ENCODE measurements around the gene TUBAL3. TPM values are rescaled to one million over a fixed set of nuclear protein-coding genes. Genes with fewer than 3 reads are reported as not detected.
A peak's percentile ranks its signal among the peaks of the same experiment; 100 is the strongest.

TUBAL3 gene
- total RNA-seq, 1 donor from 2014 or later: not detected

DNA sequence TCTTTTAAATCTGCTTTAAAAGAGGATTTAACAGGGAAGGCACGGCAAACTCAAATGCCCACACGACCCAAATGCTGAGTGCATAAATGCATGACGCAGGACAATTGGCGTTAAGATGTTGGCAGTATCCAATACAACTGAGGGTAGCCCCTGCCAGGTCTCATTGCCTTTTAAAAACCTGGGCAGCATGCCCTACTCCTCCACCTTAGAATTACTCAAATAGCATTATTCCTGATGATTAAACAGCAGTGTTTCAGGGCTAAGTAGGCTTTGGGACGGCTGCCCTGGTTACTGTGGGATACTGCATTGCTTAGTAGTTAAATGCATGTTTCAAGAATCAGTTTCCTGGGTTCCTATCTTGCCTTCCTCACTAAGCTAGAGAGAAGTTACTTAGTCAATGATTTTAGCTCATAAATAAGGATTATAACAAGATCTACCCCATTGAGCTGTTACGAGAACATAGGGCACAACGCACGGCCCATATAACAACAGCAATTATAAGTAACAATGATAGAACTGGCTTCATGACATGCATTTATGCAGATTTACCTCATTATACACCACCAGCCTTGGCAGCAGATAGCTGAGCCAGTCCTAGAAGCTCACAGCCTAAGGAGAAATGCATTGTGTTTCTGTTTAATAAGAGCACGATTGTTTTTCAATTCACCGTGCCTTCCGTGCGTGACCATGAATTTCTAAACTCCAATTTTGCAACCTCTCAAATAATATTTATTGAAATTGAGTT is 7.9 kb downstream of the TUBAL3 start:
- TF ChIP-seq, protein P1, sequence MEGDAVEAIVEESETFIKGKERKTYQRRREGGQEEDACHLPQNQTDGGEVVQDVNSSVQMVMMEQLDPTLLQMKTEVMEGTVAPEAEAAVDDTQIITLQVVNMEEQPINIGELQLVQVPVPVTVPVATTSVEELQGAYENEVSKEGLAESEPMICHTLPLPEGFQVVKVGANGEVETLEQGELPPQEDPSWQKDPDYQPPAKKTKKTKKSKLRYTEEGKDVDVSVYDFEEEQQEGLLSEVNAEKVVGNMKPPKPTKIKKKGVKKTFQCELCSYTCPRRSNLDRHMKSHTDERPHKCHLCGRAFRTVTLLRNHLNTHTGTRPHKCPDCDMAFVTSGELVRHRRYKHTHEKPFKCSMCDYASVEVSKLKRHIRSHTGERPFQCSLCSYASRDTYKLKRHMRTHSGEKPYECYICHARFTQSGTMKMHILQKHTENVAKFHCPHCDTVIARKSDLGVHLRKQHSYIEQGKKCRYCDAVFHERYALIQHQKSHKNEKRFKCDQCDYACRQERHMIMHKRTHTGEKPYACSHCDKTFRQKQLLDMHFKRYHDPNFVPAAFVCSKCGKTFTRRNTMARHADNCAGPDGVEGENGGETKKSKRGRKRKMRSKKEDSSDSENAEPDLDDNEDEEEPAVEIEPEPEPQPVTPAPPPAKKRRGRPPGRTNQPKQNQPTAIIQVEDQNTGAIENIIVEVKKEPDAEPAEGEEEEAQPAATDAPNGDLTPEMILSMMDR (IDR thresholded peaks at IDR 0.05): no peak
- Mint-ChIP-seq H3K9me3 (ENCODE audit: unreplicated experiment) (peaks cover 11% of the 10 kb centered on the region), H3K27me3 (ENCODE audit: unreplicated experiment) (peaks cover 31% of the 10 kb centered on the region), H3K4me3 (ENCODE audit: unreplicated experiment) (no peak overlapping the region), H3K27ac (ENCODE audit: unreplicated experiment) (no peak overlapping the region), H3K36me3 (ENCODE audit: unreplicated experiment) (no peaks in the 10 kb centered on the region), H3K4me1 (ENCODE audit: unreplicated experiment) (no peaks in the 10 kb centered on the region)
- DNase-seq (ENCODE audit: extremely low spot score, unreplicated experiment): no peak

DNA sequence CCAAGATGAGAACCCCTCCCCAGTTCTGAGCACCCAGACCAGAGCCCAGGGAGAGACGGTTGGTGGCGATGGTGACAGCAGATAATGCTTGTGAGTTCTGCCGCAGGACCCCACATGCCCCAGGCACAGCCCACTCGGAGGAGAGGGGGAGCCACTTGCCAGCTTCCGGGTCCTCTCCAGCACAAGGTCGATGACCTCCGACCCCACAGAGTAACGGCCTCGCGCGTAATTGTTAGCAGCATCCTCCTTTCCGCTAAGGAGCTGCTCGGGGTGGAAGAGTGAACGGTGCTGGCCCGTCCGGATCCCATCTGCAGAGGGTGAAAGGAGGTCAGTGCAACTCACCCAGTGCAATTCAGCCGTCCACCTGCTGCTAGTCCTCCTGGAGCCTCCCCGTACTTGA is 9.5 kb downstream of the TUBAL3 start:
- Mint-ChIP-seq H3K27me3 (ENCODE audit: unreplicated experiment) (peaks cover 25% of the 10 kb centered on the region), H3K9me3 (ENCODE audit: unreplicated experiment) (peaks cover 27% of the 10 kb centered on the region), H3K36me3 (ENCODE audit: unreplicated experiment) (no peaks in the 10 kb centered on the region), H3K4me3 (ENCODE audit: unreplicated experiment) (no peak overlapping the region), H3K27ac (ENCODE audit: unreplicated experiment) (no peak overlapping the region), H3K4me1 (ENCODE audit: unreplicated experiment) (no peaks in the 10 kb centered on the region)
- TF ChIP-seq, protein P1 (IDR thresholded peaks at IDR 0.05): no peak
- DNase-seq (ENCODE audit: extremely low spot score, unreplicated experiment): peak; percentile 72

DNA sequence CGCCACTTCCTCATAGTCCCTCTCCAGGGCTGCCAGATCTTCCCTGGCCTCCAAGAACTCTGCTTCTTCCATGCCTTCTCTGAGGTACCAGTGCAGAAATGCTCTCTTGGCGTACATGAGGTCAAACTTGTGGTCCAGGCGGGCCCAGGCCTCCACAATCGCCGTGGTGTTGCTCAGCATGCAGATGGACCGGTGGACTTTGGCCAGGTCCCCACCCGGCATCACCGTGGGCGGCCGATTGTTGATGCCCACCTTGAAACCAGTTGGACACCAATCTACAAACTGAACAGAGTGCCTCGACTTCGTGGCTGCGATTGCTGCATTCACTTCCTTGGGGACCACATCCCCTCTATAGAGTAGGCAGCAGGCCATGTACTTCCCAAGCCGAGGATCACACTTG is 11.1 kb downstream of the TUBAL3 start:
- no peak for DNase-seq (ENCODE audit: extremely low spot score, unreplicated experiment)
- Mint-ChIP-seq H3K4me3 (ENCODE audit: unreplicated experiment) (no peak overlapping the region), H3K4me1 (ENCODE audit: unreplicated experiment) (no peaks in the 10 kb centered on the region), H3K27me3 (ENCODE audit: unreplicated experiment) (peaks cover 12% of the 10 kb centered on the region), H3K9me3 (ENCODE audit: unreplicated experiment) (peaks cover 40% of the 10 kb centered on the region), H3K36me3 (ENCODE audit: unreplicated experiment) (no peaks in the 10 kb centered on the region), H3K27ac (ENCODE audit: unreplicated experiment) (no peak overlapping the region)
- TF ChIP-seq, protein P1 (IDR thresholded peaks at IDR 0.05): no peak

DNA sequence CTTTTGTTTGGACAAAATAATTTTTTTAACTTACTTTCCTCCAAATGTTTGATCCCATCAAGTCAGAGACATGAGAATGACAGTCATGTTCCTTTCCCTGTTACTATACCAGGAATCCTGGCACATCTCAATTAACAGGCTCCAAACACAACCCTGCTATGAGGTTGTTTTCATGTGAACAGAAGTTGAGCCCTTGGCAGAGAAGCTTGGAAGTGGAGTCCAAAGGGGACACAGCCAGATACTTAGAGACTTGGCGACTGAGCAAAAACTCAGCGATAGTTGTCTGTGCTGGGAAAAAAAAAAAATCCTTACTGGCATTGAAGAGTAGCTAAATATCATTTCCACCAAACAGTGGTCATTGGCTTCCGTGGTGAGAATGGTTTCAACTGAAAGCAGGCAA is 12.8 kb downstream of the TUBAL3 start:
- TF ChIP-seq, protein P1 (IDR thresholded peaks at IDR 0.05): no peak
- Mint-ChIP-seq H3K4me1 (ENCODE audit: unreplicated experiment) (no peaks in the 10 kb centered on the region), H3K36me3 (ENCODE audit: unreplicated experiment) (no peaks in the 10 kb centered on the region), H3K4me3 (ENCODE audit: unreplicated experiment) (no peak overlapping the region), H3K27me3 (ENCODE audit: unreplicated experiment) (peaks cover 3% of the 10 kb centered on the region), H3K27ac (ENCODE audit: unreplicated experiment) (no peak overlapping the region), H3K9me3 (ENCODE audit: unreplicated experiment) (peaks cover 45% of the 10 kb centered on the region)
- no peak for DNase-seq (ENCODE audit: extremely low spot score, unreplicated experiment)

DNA sequence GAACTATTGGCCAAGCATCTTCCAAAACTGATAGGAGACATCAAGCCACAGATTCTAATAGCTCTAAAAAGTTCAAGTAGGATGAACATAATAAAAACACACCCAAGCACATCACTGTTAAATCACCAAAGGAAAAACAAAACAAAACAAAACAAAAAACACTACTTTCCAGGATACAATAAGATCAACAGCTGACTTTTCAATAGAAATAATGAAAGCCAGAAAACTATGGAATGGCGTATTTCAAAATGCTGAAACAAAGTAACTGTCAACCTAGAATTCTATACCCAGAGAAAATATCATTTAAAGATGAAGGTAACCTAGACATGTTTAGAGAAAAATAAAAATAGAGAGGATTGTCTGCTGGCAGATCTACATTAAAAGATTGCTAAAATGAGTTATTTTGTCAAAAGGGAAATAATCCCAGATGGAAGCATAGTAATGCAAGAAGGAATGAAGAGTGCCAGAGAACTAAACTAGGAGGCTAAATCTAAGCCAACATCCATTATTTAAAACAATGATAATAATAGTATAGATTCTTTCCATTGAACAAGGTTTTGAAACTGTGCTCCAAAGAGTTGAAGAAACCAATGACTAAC is 13.9 kb downstream of the TUBAL3 start:
- TF ChIP-seq, protein P1 (IDR thresholded peaks at IDR 0.05): no peak
- no peaks in the 10 kb centered on the region for H3K36me3 Mint-ChIP-seq (ENCODE audit: unreplicated experiment)
- H3K4me1 Mint-ChIP-seq (ENCODE audit: unreplicated experiment): no peaks in the 10 kb centered on the region
- H3K27me3 Mint-ChIP-seq (ENCODE audit: unreplicated experiment): peaks cover 6% of the 10 kb centered on the region
- no peak overlapping the region for H3K27ac Mint-ChIP-seq (ENCODE audit: unreplicated experiment)
- DNase-seq (ENCODE audit: extremely low spot score, unreplicated experiment): no peak
- no peak overlapping the region for H3K4me3 Mint-ChIP-seq (ENCODE audit: unreplicated experiment)
- H3K9me3 Mint-ChIP-seq (ENCODE audit: unreplicated experiment): peaks cover 45% of the 10 kb centered on the region

Data from osteocyte (in vitro differentiated cells).